Stomach (tissue), 9 donors: ENCODE measurements around the gene IRF7. TPM values are rescaled to one million over a fixed set of nuclear protein-coding genes. Genes with fewer than 3 reads are reported as not detected.

Experiments used
- DNase-seq, 2 donors: peaks; one replicate each; pipeline versions ENCODE4 v3.0.0 to v3.0.0-alpha.2; 2013 to 2019
- H3K27ac ChIP-seq, 5 donors: fragments of 200-600 bp in 4 of 5; sonication (generic) in 4 of 5; one replicate each; pipeline ENCODE4 v1.5.1; 2013 to 2019; ENCODE audit warnings: mild to moderate bottlenecking in 1 of 5, moderate library complexity in 1 of 5
- H3K27me3 ChIP-seq, 3 donors: fragments of 200-600 bp; sonication (generic); one replicate each; pipeline ENCODE4 v1.5.1; 2017 to 2019; ENCODE audit warnings: mixed run types in 1 of 3
- H3K36me3 ChIP-seq, 4 donors: fragments of 200-600 bp; sonication (generic); 1 replicate in 3 of 4; 2 replicates in 1 of 4; pipeline ENCODE4 v1.5.1; 2016 to 2019
- H3K4me1 ChIP-seq, 4 donors: fragments of 200-600 bp; sonication (generic); one replicate each; pipeline ENCODE4 v1.5.1; 2016 to 2019
- H3K4me3 ChIP-seq, 4 donors: fragments of 200-600 bp; sonication (generic) in 3 of 4; one replicate each; pipeline ENCODE4 v1.5.1; 2016 to 2019; ENCODE audit warnings: mild to moderate bottlenecking in 1 of 4
- H3K9me3 ChIP-seq, 4 donors: fragments of 200-600 bp; sonication (generic); one replicate each; pipeline ENCODE4 v1.5.1; 2016 to 2019
- CTCF ChIP-seq, 7 experiments: fragments of 450-650 bp in 4 of 7; fragments of 200-600 bp in 3 of 7; sonication (generic) in 3 of 7; IDR thresholded peaks; one replicate each; pipeline ENCODE4 v1.5.1; 2016 to 2019; ENCODE audit warnings: antibody characterized with exemption in 7 of 7, control low read depth in 2 of 7, mild to moderate bottlenecking in 1 of 7
- EP300 ChIP-seq: sonication (generic); formaldehyde crosslinking; IDR thresholded peaks from one replicate; pipeline ENCODE4 v1.6.1; 2017; ENCODE audit warnings: antibody characterized with exemption
- POLR2A ChIP-seq, 4 donors: fragments of 450-650 bp; IDR thresholded peaks; one replicate each; pipeline ENCODE4 v1.6.1; 2016; ENCODE audit warnings: antibody characterized with exemption in 4 of 4, control low read depth in 2 of 4, mild to moderate bottlenecking in 1 of 4, moderate library complexity in 1 of 4
- POLR2AphosphoS5 ChIP-seq, 3 donors: sonication (generic); formaldehyde crosslinking; IDR thresholded peaks; one replicate each; pipeline ENCODE4 v1.6.1; 2016; ENCODE audit warnings: antibody characterized with exemption in 3 of 3
- WGBS, 5 donors: extraction: QIAGEN DNeasy Blood & Tissue Kit in 3 of 5; methylation state at CpG; one replicate each; pipeline versions ENCODE4 v1.1.5 to v1.1.7; 2013 to 2018; 5-methylcytosine and 5-hydroxymethylcytosine counted together
- intact Hi-C: fragments of 100-400 bp; cut with DNase I; formaldehyde crosslinking; loops from one replicate; pipeline ENCODE4 v1.15.1; 2023; ENCODE audit warnings: low total_unique reads
- polyA plus RNA-seq, 3 donors: library from polyadenylated mRNA; stranded (reverse); fragments of 200-250 nt; gene quantifications; one replicate each; pipeline ENCODE4 v1.2.3, GENCODE V29; 2013
- total RNA-seq, 5 donors: library from RNA; depleted of rRNA; stranded (reverse); fragments of >200 nt; gene quantifications; one replicate each; pipeline versions ENCODE4 v1.1.0 to v1.2.3, GENCODE V29; 2014 to 2016
- donor health status: healthy with polysubstance abuse.
- donor health status: Bipolar disorder and iron deficiency.
- donor health status: healthy.

Gene IRF7
- total and polyA plus RNA-seq, 8 donors: 5.7 to 49.1 (median 33.7) TPM

- DNase-seq: peak in 1 of 2 donors; percentile 6
- Histone ChIP-seq H3K9me3 (no peaks in the 10 kb centered on the region), H3K4me1 (peaks cover 20 to 43% (median 41%) of the 10 kb centered on the region in 4 donors), H3K4me3 (no peak overlapping the region), H3K36me3 (peaks cover 88 to 97% (median 95%) of the 10 kb centered on the region in 4 donors), H3K27me3 (no peaks in the 10 kb centered on the region), H3K27ac (no peak overlapping the region)
- intact Hi-C loops: no loop called here
- no peak for TF ChIP-seq POLR2A (IDR thresholded peaks at IDR 0.05)
- no peak for TF ChIP-seq EP300
- no peak for TF ChIP-seq POLR2AphosphoS5 (IDR thresholded peaks at IDR 0.05)
- TF ChIP-seq CTCF (IDR thresholded peaks at IDR 0.05): no peak
- WGBS, 5 donors: 89 to 96% (median 95%) methylated on average over 14 to 28 of the region's 28 CpGs
Measured at GRCh38 chr11:609341-609811, 6.4 kb downstream of the IRF7 start.

GRCh38 chr11:608791-609251, 6.9 kb downstream of the IRF7 start:
- 84 to 89% (median 88%) methylated on average over 23 to 28 of the region's 28 CpGs for WGBS, 5 donors
- Histone ChIP-seq H3K4me3 (no peak overlapping the region), H3K4me1 (peaks cover 14 to 37% (median 35%) of the 10 kb centered on the region in 4 donors), H3K36me3 (peaks cover 93 to 98% (median 96%) of the 10 kb centered on the region in 4 donors), H3K27ac (no peak overlapping the region), H3K27me3 (no peaks in the 10 kb centered on the region), H3K9me3 (no peaks in the 10 kb centered on the region)
- intact Hi-C loops: no loop called here
- TF ChIP-seq CTCF (IDR thresholded peaks at IDR 0.05) (no peak), EP300 (no peak), POLR2A (IDR thresholded peaks at IDR 0.05) (no peak), POLR2AphosphoS5 (IDR thresholded peaks at IDR 0.05) (no peak)
- no peak for DNase-seq

- no peak for TF ChIP-seq EP300
- TF ChIP-seq CTCF (IDR thresholded peaks at IDR 0.05): no peak
- TF ChIP-seq POLR2A (IDR thresholded peaks at IDR 0.05): no peak
- no peak overlapping the region for H3K27ac ChIP-seq
- H3K36me3 ChIP-seq: peaks cover 97 to 100% (median 100%) of the 10 kb centered on the region in 4 donors
- H3K4me1 ChIP-seq: peaks cover 10 to 30% (median 28%) of the 10 kb centered on the region in 4 donors
- WGBS, 5 donors: 90 to 95% (median 94%) methylated on average over 14 to 45 of the region's 45 CpGs
- no peak for DNase-seq
- no peaks in the 10 kb centered on the region for H3K27me3 ChIP-seq
- H3K4me3 ChIP-seq: no peak overlapping the region
- intact Hi-C loops: no loop called here
- H3K9me3 ChIP-seq: no peaks in the 10 kb centered on the region
Measured at GRCh38 chr11:607971-608659, 7.6 kb downstream of the IRF7 start.

- H3K27me3 ChIP-seq: no peaks in the 10 kb centered on the region
- peaks cover under 1 to 21% (median 19%) of the 10 kb centered on the region in 4 donors for H3K4me1 ChIP-seq
- 90 to 95% (median 93%) methylated on average over 27 to 35 of the region's 35 CpGs for WGBS, 5 donors
- no peak for DNase-seq
- H3K36me3 ChIP-seq: peaks cover 95 to 100% (median 100%) of the 10 kb centered on the region in 4 donors
- TF ChIP-seq POLR2AphosphoS5 (IDR thresholded peaks at IDR 0.05) (no peak), CTCF (IDR thresholded peaks at IDR 0.05) (no peak), EP300 (no peak), POLR2A (IDR thresholded peaks at IDR 0.05) (no peak)
- no peaks in the 10 kb centered on the region for H3K9me3 ChIP-seq
- peak overlapping the region in 3 of 5 donors; percentile 60 to 75 (median 61) for H3K27ac ChIP-seq
- H3K4me3 ChIP-seq: no peak overlapping the region
- intact Hi-C loops: no loop called here
Measured at GRCh38 chr11:607020-607780, 8.6 kb downstream of the IRF7 start.
